Measurements from ENCODE around the gene CARD6.
A peak's percentile ranks its signal among the peaks of the same experiment; 100 is the strongest.
"Not testable (repeated sequence)": the region's sequence is repeated elsewhere in the genome, so short reads cannot be mapped to it uniquely, and the experiment has no call there.

CARD6 gene

DNA sequence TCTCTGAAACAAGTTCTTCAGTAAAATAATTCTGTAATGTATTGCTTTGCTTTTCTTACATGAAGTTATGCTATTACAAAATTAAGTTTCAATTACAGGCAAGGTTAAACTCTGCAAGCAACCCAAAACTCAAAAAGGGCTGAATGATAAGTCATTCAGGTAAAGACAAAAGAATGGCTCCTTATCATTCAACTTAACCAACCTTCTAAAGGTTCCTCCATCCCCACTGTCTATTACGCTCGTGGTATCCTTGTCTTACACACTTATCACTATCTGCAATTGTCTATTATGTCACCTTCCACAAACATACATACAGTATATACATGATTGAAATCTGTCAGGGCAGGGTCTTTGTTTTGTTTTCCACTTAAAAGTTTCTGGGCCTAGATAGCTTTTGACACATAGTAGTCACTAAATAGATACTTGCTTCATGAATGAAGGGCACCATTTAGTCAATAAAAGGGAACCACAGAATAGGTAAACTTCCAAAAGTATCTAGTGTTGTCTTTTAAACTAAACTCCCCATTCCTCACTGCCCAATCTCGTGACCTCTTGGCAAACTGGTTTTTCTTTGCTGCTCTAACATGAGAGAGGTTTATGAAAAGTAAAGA is 13.0 kb upstream of the CARD6 start:
- no peak for DNase-seq

DNA sequence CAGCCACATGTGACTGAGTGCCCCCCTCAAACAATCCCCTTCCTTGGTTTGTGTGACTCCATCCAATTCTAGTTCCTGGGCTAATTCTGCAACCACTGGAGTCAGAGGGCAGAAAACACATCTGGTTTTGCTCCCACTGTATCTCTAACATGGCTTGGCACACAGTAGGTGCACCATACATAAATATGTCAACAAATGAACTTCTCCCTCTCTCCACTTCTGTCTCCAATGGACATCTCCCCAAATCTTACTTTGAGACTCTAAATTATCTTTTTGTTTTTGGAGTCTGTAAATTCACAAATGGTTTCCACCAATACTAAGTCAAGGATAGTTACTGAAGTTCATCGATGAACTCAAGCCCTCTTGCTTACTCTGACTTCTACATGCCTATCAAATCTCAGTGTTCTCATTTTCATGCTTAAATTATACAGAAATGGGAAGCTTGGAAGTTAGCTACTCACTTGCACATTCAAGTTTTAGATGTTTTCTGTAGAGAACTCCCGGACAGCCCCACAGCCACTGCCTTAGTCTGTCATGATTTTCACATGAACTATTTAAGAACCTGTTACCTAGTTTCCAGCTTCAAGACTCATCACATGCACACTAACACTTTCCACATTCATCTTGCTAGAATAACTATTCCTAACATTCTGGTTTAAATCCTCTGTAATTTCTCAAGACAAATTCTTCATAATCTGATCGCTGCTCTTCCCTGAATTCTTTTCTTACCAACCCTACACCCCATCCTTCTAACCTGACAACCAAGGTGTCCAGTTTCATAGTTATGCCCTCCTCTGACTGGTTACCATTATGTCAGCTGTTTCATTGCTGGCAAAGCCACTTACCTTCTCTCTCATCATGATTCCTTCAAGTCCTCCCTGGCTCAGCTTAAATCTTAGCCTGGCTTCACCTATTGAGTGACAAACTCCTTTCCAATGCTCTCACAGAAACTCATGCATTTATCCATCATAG is 12.2 kb upstream of the CARD6 start:
- no peak for DNase-seq

DNA sequence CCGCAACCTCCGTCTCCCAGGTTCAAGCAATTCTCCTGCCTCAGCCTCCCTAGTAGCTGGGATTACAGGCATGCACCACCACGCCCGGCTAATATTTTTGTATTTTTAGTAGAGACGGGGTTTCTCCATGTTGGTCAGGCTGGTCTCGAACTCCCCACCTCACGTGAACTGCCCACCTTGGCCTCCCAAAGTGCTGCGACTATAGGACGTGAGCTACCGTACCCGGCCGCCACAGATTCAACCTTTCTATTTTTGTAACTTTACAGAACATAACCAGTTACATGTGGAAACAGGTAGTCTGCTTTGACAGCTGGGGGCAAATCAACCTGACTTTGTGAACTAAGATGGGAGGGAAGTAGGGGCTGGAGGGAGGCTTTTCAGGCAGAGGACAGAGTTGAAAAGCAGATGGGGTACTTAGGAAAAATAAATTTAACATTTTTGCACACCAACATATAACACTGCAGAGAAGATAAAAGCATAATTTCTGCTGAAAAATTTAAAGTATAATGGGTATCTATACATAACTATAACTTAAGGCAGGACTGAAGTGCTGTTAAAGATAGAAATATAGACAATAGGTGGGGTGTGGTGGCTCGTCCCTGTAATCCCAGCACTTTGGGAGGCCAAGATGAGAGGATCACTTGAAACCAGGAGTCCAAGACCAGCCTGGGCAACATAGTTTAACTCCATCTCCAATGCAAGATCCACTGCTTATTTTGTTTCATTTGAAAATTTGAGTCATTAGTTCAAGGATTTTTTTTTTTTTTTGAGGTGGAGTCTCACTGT is 11.2 kb upstream of the CARD6 start:
- DNase-seq: no peak

DNA sequence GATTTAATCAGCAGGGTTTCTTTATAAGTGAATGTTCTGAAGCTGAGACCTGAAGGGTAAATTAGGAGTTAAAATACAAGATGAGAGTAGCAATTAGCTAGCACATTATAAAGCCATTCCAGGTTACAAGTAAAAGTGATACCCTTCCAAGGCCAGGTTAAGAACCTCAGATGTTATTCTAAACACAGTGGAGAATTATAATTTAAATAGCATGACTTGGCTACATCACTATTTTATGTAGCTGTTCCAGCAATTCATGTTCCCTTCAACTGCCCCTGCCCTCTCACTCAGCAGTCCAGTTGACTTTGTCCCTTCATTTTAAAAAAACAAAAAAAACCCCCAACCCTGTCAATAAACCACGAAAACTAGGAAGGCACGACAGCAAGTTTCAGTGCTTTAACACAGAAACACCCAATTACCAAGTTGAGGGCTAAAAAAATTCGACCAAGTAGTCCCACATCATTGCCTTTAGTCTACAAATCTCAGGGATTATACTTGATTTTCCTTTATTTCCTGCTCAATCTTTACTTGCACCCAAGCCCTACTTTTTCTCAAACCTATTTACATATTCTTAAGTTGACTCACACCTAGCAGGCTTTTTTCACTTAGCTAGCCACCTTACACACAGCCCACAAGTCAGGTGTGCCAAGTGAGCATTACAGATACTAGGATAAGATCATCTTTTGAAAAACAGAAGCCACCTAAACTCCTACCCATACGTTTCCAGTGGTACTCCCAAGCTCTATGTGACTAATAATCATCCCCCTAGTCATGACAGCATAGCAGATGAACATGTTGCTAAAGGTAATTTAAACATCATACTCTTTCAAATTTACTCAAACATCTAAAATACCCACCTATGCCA is 9.6 kb upstream of the CARD6 start:
- DNase-seq: no peak

DNA sequence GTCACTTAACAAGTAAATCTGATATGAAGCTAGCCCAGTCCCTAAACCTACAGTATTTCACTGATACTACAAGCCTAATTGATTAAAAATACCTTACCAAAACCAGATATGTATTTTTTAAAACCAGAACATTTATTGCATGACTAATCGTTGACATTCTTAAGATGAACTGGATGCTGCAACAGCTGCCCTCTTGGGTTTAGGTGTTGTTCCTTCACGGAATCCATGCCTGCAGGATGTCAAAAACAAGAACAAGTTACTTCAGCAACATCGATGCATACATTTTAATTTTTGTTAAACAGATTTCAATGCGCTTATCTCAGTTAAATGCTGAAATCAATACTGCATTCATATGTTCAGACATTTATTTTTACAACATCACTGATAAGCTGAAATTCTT is 8.8 kb upstream of the CARD6 start:
- no peak for DNase-seq

DNA sequence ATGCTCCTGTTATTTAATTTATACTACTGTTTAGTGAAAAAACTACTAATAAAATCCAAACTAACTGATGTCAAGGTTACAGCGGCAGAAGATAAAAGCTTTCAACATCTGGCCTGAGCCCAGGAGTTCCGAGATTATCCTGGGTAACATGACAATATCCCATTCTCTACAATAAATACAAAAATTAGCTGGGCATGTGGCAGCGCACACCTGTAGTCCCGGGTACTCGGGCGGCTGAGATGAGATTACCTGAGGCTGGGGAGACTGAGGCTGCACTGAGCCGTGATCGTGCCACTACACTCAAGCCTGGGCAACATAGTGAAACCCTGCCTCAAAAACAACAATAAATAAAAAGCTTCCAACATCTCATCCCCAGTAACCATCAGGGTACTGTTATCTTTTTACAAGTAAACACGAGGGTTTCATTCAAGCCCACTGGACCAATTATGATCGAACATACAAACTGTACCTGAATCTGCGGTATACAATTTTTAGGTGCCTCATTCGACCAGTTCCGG is 7.4 kb upstream of the CARD6 start:
- DNase-seq: no peak

DNA sequence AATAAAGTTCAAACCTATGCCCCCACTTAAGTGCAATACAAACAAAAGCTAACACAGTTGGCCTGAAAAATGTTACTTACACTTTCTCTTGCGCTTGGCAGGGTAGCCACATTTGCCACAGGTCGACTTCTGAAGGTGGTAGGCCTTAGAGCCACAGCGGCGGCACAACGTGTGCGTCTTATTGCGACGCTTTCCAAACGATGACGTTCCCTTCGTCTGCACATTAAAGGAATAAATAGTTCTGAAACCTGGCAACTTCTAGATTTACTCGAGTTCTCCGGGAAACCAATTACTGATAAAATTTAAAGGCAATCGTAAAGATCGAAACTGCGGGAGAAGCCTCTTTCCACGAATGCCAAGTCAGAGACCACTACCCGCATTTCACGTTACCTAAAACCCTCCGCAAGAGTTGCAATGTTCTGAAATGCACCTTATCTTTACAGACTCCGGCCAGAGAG is 6.7 kb upstream of the CARD6 start:
- peak; percentile 78 for DNase-seq

DNA sequence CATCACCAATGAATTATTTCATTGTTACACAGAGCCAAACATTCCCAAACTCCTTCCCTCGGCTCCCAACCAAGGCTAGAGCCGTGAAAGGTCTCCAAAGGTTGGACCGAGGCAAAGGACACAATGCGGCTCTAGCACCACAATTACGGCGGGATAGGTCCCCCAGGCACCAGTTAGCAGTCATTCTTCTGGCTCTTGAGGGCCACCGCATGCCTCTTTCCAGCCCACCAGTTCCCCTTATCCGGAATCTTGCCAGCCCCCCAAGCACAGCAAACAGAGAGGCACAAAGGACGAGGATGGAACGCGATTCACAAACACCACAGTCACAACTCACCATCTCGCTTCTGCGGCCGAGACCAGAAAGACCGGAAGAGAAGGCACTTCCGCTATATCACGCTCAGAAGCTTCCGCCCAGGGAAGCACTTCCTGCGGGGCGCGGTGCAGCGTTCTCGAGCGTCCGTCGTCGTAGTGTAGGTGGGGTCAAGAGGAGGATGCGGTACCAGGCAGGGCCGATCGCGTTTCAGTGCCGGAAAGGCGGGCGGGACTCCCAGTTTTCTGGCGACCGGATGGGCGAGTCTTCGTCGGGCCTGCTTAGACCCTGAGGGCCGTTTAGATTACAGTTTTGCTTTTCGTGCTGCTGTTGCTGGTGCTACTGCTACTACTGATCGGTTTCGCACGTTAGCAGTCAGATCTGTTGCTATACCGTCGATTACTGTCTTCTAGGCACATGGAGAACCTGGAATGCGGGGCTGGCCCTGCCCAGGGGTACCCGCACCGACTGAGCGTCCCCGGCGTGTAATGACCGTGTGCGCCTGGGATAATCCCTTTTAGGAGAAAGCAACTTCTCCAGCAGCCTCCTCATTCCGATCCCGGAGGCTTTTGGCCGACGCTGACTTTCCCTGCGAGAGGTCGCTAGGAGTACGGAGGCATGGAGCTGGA is 6.0 kb upstream of the CARD6 start, which contains the start of gene RPL37:
Gene RPL37, minus strand, starts transcription at position 374 of the 939 bp plus-strand sequence. Its CDS starts 37 bp downstream, at position 337.
- DNase-seq: peak; percentile 96

DNA sequence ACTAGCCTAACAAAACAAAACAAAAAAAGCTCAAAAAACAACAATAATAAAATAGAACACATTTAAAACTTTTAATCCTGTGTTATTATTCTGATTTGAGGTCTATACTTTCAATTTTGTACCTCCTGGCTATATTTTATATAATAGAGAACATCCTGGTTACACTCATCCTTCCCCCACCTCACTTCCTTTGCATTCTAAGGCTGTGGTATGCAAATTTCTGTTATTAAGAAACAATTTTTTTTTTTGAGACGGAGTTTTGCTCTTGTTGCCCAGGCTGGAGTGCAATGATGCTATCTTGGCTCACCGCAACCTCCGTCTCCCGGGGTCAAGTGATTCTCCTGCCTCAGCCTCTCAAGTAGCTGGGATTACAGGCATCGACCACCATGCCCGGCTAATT is 3.1 kb upstream of the CARD6 start:
- DNase-seq: no peak

DNA sequence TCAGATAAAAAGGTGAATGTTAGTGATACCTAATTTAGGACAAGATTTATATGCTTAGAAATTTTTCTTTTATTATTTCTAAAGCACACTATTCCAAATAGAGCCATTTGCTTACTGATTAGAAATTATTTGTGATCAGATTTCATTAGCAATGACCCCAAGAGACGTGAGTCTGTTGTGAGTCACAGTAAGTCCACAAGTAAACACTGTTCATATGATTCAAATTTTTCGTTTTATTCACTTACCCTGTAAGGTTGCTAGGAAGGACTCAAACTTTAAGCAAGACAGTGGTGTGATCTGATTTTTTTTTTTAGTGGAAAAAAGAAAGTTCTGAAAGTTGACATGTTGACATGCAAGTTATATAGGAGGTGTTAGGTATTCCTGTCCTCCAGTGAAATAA is 1.2 kb downstream of the CARD6 start:
- DNase-seq: no peak

DNA sequence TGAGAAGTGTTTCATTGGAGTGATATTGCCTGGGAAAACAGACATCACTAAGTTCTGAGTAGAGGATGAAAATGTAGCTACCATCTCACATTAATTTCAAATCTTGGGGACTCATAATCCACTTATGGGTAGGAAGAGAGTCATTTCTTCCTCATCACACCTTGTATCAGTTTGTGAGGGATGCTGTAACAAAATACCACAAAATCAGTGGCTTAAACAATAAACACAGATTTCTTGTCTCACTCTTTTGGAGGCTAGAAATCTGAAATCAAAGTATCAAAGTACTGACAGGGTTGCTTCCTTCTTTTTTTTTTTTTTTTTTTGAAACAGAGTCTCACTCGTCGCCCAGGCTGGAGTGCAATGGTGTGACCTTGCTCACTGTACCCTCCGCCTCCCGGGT is 3.4 kb downstream of the CARD6 start:
- DNase-seq: no peak

DNA sequence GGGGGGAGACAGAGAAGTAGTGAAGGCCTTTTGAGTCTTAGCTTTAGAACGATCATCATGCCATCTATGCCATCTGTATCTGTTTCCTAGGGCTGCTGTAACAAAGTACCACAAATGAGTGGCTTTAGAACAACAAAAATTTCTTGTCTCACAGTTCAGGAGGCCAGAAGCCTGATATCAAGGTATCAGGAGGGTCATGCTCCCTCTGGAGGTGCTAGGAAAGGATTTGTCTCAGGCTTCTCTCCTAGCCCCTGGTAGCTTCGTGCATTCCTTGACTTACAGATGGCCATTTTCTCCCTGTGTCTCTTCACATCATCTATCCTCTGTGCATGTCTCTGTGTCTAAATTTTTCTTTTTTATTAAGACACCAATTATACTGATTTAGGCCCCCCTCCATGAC is 5.2 kb downstream of the CARD6 start:
- no peak for DNase-seq

DNA sequence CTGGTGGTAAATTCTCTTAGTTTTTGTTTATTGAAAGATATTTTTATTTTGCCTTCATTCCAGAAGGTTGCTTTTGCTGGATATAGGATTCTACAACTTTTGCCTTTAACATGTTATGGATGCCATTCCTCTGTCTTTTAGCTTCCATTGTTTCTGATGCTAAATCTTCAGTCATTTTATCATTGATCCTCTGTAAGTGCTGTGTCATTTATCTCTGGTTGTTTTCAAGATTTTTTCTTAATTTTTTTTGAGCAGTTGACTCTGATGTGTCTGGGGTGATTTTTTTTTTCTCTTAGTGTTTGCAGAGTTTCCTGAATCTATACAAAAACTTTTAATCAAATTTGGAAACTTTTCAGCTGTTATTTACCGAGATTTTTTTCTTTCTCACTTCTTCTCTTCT is 6.4 kb downstream of the CARD6 start:
- DNase-seq: no peak

DNA sequence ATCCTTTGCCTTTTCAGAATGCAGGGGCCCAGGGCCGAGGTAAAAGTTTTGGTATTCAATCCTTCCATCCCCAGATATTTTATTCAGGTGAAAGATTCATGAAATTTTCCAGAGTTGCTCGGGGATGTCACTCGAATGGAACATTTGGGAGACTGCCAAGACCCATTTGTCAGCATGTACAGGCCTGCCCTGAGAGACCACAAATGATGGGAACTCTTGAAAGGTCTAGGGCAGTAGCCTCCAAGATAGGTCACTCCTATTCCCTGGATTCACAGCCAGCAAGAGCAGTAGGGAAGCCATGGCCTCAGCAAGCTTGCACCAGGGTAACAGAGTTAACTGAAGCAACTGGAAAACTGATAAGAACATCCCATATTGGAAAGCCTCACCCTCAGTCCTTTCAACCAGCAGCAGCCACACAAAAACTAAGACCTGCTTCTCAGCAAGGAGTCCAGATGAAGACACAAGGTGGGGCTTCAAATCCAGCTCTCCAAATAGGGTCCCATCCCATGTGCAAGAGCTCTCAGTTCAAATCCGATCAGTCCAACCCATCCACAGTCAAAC is 12.5 kb downstream of the CARD6 start:
- DNase-seq: no peak

DNA sequence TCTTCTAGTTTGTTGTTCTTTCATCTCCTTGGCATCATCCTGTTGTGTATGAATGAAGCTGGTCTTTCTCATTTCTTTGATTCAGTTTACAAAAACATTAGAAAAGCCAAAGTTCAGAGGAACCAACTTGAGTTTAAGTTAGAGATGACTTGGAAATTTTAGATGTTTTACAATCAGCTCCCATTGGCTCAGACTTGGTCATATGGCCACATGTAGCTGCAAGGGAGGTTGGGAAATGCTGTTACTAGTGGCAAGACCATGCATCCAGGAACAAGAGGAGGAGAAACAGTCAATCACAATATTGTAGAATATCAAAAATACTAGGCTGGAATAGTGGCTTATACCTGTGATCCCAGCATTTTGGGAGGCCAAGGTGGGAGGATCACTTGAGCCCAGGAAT is 19.5 kb downstream of the CARD6 start:
- no peak for DNase-seq

DNA sequence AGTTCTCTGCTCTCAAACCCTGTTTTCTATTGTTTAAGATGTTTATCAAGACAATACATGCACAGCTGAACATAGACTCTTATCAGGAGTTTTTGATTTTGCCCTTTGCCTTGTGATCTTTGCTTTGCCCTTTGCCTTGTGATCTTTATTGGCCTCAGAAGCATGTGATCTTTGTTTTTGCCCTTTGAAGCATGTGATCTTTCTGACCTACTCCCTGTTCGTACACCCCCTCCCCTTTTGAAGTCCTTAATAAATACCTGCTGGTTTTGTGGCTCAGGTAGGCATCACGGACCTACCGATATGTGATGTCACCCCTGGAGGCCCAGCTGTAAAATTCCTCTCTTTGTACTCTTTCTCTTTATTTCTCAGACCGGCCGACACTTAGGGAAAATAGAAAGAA is 23.8 kb downstream of the CARD6 start:
- DNase-seq: not testable (repeated sequence)

DNA sequence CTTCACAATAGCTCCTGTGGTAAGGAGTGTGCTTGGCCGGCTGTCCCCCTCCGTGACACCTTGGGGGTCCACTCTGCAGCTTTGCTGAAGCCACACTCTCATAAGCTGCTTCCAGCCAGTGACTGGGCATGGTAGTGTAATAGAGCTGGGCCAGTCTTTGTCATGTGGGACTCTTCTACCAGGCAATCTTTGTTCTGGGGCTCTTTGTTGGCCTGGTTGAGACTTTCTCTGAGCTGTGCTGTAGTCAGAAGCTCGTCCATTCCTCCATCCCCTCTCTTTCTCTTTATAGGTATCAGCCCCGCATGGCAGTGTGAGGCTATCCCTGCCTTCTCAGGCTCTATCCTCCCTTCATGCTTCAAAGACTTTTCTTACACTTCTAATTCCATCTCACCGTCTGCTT is 25.7 kb downstream of the CARD6 start:
- no peak for DNase-seq

DNA sequence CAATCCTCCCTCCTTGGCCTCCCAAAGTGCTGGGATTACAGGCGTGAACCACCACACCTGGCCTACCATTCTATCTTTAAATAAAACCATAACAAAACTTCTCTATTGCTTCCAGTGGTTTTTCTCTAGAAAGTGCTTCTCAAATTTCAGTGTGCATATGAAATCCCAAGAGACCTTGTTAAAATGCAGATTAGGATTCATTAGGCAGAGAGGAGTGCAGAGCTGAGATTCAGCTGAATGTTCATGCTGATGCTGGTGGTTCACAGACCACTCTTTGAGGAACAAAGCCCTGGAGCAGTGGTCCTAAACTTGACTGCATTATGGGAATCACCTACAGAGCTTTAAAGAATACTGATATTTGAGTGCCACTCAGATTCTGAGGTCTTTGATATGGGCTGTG is 28.2 kb downstream of the CARD6 start:
- no peak for DNase-seq

DNA sequence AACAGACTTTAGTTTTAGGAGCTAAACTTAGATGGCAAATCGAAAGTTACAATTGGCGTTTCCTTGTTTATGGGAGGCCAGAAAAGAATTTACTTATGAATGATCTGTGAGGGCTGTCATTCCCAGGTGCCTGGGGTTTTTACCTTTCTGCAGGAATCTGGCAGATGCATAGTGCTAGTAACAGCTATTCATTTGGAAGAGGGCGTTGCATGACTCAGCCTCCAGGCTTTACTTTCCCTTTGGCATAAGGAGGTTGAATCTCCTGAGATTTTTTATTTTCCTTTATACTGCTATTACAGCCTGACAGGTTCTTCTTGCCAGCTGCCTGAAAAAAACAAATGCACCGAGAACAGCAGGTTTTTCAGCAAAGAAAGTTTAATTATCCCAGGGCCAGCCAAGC is 30.0 kb downstream of the CARD6 start:
- no peak for DNase-seq

DNA sequence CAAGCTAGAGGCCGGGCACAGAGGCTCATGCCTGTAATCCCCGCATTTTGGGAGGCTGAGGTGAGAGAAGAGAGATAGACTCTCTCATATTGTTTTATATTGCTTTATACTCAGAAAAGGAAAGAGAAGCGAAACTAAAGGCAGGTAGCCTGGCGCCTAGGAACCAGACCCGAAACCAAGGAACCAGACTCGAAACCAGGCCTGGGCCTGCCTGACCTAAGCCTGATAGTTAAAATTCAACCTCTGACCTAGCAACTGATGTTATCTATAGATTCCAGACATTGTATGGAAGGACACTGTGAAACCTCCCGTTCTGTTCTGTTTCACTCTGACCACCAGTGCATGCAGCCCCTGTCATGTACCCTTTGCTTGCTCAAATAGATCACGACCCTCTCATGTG is 31.1 kb downstream of the CARD6 start:
- DNase-seq: not testable (repeated sequence)

Measured in NCI-H748 treated with DMSO at 0.1 percent for 48 hours (cell line).